RWPE1 (cell line): ENCODE results near the gene ANKRD12.
A peak's percentile ranks its signal among the peaks of the same experiment; 100 is the strongest.

Experiments
- CTCF ChIA-PET: fragments of 350-600 bp; sonication (Branson Sonifier 250); formaldehyde crosslinking; extraction: SDS; loops from one replicate; lab custom pipeline; 2021; lab: Yijun Ruan, JAX
- POLR2A ChIA-PET: fragments of 400-600 bp; formaldehyde crosslinking; extraction: SDS; loops from one replicate; lab custom pipeline; 2020; ENCODE audit warnings: antibody characterized with exemption; ENCODE audit not compliant: low non-redundant PET; lab: Yijun Ruan, JAX
- DNase-seq: peaks from one replicate; pipeline ENCODE4 v3.0.0; 2012; ENCODE audit warnings: low spot score
- H3K27ac ChIP-seq: fragments of 450-650 bp; 2 replicates; pipeline ENCODE4 v1.5.1; 2017
- TF ChIP-seq, protein P1 (sequence below): fragments of 450-650 bp; conservative IDR thresholded peaks from 2 replicates; pipeline ENCODE4 v1.5.1; 2017; ENCODE audit warnings: low read depth, mild to moderate bottlenecking

The ANKRD12 gene

GRCh38 chr18:9319333-9319732 is 182.8 kb downstream of the ANKRD12 start:
- ChIA-PET POLR2A (no interaction called here), CTCF (interaction anchor here (0.6 kb wide), 1 partner anchor 234 kb away, joined by 4 read pairs; no protein-coding TSS in a partner anchor)
- no peak for DNase-seq
- H3K27ac ChIP-seq = no peak overlapping the region
- TF ChIP-seq, protein P1, sequence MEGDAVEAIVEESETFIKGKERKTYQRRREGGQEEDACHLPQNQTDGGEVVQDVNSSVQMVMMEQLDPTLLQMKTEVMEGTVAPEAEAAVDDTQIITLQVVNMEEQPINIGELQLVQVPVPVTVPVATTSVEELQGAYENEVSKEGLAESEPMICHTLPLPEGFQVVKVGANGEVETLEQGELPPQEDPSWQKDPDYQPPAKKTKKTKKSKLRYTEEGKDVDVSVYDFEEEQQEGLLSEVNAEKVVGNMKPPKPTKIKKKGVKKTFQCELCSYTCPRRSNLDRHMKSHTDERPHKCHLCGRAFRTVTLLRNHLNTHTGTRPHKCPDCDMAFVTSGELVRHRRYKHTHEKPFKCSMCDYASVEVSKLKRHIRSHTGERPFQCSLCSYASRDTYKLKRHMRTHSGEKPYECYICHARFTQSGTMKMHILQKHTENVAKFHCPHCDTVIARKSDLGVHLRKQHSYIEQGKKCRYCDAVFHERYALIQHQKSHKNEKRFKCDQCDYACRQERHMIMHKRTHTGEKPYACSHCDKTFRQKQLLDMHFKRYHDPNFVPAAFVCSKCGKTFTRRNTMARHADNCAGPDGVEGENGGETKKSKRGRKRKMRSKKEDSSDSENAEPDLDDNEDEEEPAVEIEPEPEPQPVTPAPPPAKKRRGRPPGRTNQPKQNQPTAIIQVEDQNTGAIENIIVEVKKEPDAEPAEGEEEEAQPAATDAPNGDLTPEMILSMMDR = no peak

DNA sequence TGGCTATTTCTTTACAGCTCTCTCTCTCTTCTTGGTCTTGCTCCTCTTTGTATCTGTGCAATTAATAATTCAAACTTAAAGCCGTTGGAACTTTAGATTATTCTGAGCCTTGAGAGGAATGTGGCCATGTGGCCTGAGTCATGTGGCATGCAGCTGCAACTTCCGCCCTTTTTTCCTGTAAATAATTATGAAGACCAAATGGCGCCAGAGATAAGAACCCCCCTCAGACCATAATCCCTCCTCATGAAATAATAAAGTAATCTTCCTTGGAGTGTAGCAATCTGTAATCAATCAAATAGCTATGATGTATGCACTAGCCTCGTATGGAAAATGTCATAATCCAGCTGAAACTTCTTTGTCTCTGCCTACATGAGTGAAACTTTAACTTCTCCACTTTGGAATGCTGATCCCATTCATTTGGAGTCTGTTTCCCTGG is 184.5 kb downstream of the ANKRD12 start:
- ChIA-PET CTCF (no interaction called here), POLR2A (interaction anchor here (0.7 kb wide), 1 partner anchor 232 kb away, joined by 3 read pairs; no protein-coding TSS in a partner anchor)
- TF ChIP-seq, protein P1 = no peak
- no peak overlapping the region for H3K27ac ChIP-seq
- no peak for DNase-seq

- H3K27ac ChIP-seq = no peak overlapping the region
- TF ChIP-seq, protein P1 = no peak
- ChIA-PET POLR2A (no interaction called here), CTCF (interaction anchor here (0.5 kb wide), 2 partner anchors 102 to 193 kb away, joined by 4 to 5 read pairs; no protein-coding TSS in a partner anchor)
- DNase-seq = no peak
Measured at GRCh38 chr18:9321736-9322135, 185.2 kb downstream of the ANKRD12 start.

DNA sequence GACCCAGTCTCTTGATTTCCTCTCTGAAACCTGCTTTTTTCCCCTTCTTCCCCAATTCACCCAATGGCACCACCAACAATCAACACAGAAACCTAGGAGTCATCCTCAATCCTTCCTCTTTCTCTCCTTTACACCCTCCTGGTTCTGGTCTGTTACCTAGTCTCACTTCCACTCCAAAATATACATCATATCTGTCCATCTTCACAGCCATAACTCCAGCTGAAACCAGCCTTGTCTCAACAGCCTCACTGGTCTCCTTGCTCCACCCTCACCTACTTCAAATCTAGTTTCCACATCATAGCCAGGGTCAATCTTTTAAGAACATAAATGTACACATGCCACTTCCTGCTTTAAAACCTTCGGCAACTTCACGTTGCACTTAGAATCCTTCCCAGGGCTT is 186.2 kb downstream of the ANKRD12 start:
- POLR2A ChIA-PET = no interaction called here
- CTCF ChIA-PET = no interaction called here
- TF ChIP-seq, protein P1 = no peak
- no peak overlapping the region for H3K27ac ChIP-seq
- no peak for DNase-seq

- peak overlapping the region; percentile 42; the same call in 1 of the 2 replicates for H3K27ac ChIP-seq
- no peak for DNase-seq
- TF ChIP-seq, protein P1 = no peak
- POLR2A ChIA-PET = no interaction called here
- CTCF ChIA-PET = no interaction called here
Measured at GRCh38 chr18:9323750-9324445, 187.3 kb downstream of the ANKRD12 start.

DNA sequence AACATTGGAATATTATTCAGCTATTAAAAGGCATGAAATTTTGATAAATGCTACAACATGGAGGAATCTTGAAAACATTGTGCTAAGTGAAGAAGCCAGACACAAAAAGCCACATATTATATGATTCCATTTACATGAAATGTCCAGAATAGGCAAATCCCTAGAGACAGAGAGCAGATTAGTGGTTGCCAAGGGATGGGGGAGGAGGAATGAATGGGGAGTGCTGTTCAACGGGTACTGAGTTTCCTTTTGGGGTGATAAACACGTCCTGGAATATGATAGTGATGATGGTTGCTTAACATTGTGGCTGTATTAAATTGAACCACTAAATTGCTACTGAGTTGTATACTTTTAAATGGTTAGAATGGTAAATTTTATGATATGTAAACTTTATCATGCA is 189.1 kb downstream of the ANKRD12 start:
- no peak overlapping the region for H3K27ac ChIP-seq
- ChIA-PET POLR2A (no interaction called here), CTCF (interaction anchor here (0.7 kb wide), 1 partner anchor 349 kb away, joined by 3 read pairs; no protein-coding TSS in a partner anchor)
- no peak for DNase-seq
- TF ChIP-seq, protein P1 = no peak
